ENCODE data around the gene CBX5. TPM values are rescaled to one million over a fixed set of nuclear protein-coding genes. Genes with fewer than 3 reads are reported as not detected.
"Not testable (repeated sequence)": the region's sequence is repeated elsewhere in the genome, so short reads cannot be mapped to it uniquely, and the experiment has no call there.

CBX5 gene
- total RNA-seq, 2 donors from 2014 or later = 230 to 341 TPM

- WGBS, 2 experiments (ENCODE audit: insufficient coverage in 1 of 2, insufficient read length in 1 of 2) = 86 to 100% methylated on average over 1 of the region's 1 CpG
- Mint-ChIP-seq H3K4me1 (no peaks in the 10 kb centered on the region), H3K36me3 (ENCODE audit: low read depth) (no peaks in the 10 kb centered on the region), H3K9me3 (no peaks in the 10 kb centered on the region), H3K27me3 (ENCODE audit: insufficient read depth) (no peaks in the 10 kb centered on the region), H3K27ac (peak overlapping the region; percentile 61), H3K4me3 (no peak overlapping the region)
- Histone ChIP-seq H3K9me3 (ENCODE audit: control insufficient read depth, low read length) (no peaks in the 10 kb centered on the region), H3K4me1 (ENCODE audit: control insufficient read depth, insufficient read depth, low read length) (no peaks in the 10 kb centered on the region), H3K36me3 (ENCODE audit: control insufficient read depth, insufficient read depth, low read length) (no peaks in the 10 kb centered on the region), H3K4me3 (ENCODE audit: low read length) (no peak overlapping the region), H3K27me3 (ENCODE audit: control insufficient read depth, insufficient read depth, low read length, poor library complexity, severe bottlenecking) (no peaks in the 10 kb centered on the region), H3K9ac (ENCODE audit: extremely low read depth, low read length, poor library complexity, severe bottlenecking) (no peak overlapping the region), H3K27ac (ENCODE audit: low read depth, low read length) (no peak overlapping the region)
- no peak for TF ChIP-seq CTCF (conservative IDR thresholded peaks at IDR 0.05)
- no peak for DNase-seq
Observed at GRCh38 chr12:54228471-54228870, 51.5 kb downstream of the CBX5 start.

GRCh38 chr12:54227927-54228326, 52.0 kb downstream of the CBX5 start:
- H3K4me3 ChIP-seq (ENCODE audit: low read length); H3K4me1 ChIP-seq (ENCODE audit: control insufficient read depth, insufficient read depth, low read length); H3K9ac ChIP-seq (ENCODE audit: extremely low read depth, low read length, poor library complexity, severe bottlenecking); H3K27me3 ChIP-seq (ENCODE audit: control insufficient read depth, insufficient read depth, low read length, poor library complexity, severe bottlenecking); H3K27ac Mint-ChIP-seq; H3K9me3 Mint-ChIP-seq; H3K36me3 Mint-ChIP-seq (ENCODE audit: low read depth); H3K27ac ChIP-seq (ENCODE audit: low read depth, low read length); H3K36me3 ChIP-seq (ENCODE audit: control insufficient read depth, insufficient read depth, low read length); H3K9me3 ChIP-seq (ENCODE audit: control insufficient read depth, low read length); H3K27me3 Mint-ChIP-seq (ENCODE audit: insufficient read depth); H3K4me3 Mint-ChIP-seq; DNase-seq; H3K4me1 Mint-ChIP-seq: not testable (repeated sequence)
- 83 to 94% methylated on average over 2 to 6 of the region's 6 CpGs for WGBS, 2 experiments (ENCODE audit: insufficient coverage in 1 of 2, insufficient read length in 1 of 2)

GRCh38 chr12:54227376-54227775, 52.5 kb downstream of the CBX5 start:
- Histone ChIP-seq H3K4me1 (ENCODE audit: control insufficient read depth, insufficient read depth, low read length) (no peaks in the 10 kb centered on the region), H3K9me3 (ENCODE audit: control insufficient read depth, low read length) (no peaks in the 10 kb centered on the region), H3K36me3 (ENCODE audit: control insufficient read depth, insufficient read depth, low read length) (no peaks in the 10 kb centered on the region), H3K4me3 (ENCODE audit: low read length) (no peak overlapping the region), H3K9ac (ENCODE audit: extremely low read depth, low read length, poor library complexity, severe bottlenecking) (no peak overlapping the region), H3K27ac (ENCODE audit: low read depth, low read length) (no peak overlapping the region), H3K27me3 (ENCODE audit: control insufficient read depth, insufficient read depth, low read length, poor library complexity, severe bottlenecking) (no peaks in the 10 kb centered on the region)
- no peaks in the 10 kb centered on the region for H3K36me3 Mint-ChIP-seq (ENCODE audit: low read depth)
- 83 to 90% methylated on average over 2 to 4 of the region's 4 CpGs for WGBS, 2 experiments (ENCODE audit: insufficient coverage in 1 of 2, insufficient read length in 1 of 2)
- H3K27me3 Mint-ChIP-seq (ENCODE audit: insufficient read depth) = no peaks in the 10 kb centered on the region
- no peaks in the 10 kb centered on the region for H3K4me1 Mint-ChIP-seq
- H3K27ac Mint-ChIP-seq = no peak overlapping the region
- no peak for DNase-seq
- H3K9me3 Mint-ChIP-seq = no peaks in the 10 kb centered on the region
- no peak for TF ChIP-seq CTCF (conservative IDR thresholded peaks at IDR 0.05)
- no peak overlapping the region for H3K4me3 Mint-ChIP-seq

DNA sequence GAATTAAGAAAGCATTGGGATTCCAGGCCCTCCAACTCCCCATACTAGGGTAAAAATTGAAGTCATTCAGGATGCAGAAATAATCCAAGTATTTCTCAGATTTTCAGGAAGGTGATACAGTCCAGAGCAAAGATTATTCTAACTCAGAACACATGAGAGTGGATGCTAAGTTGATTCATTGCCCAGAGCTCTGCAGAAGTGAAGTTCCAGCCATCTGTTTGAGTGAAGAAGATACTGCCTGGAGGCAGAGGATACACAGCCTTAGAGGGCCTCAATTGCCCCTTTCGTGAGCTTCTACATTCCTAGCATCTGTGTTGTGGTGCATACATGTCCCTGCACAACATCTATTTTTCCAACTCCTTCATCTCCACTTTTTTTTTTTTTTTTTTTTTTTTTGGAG, 54.3 kb downstream of the CBX5 start:
- no peak overlapping the region for H3K4me3 ChIP-seq (ENCODE audit: low read length)
- no peaks in the 10 kb centered on the region for H3K9me3 Mint-ChIP-seq

More for the DNA sequence above, 54.3 kb downstream of the CBX5 start:
- Histone ChIP-seq H3K27ac (ENCODE audit: low read depth, low read length) (no peak overlapping the region), H3K27me3 (ENCODE audit: control insufficient read depth, insufficient read depth, low read length, poor library complexity, severe bottlenecking) (no peaks in the 10 kb centered on the region), H3K36me3 (ENCODE audit: control insufficient read depth, insufficient read depth, low read length) (no peaks in the 10 kb centered on the region), H3K9ac (ENCODE audit: extremely low read depth, low read length, poor library complexity, severe bottlenecking) (no peak overlapping the region), H3K4me1 (ENCODE audit: control insufficient read depth, insufficient read depth, low read length) (no peaks in the 10 kb centered on the region), H3K9me3 (ENCODE audit: control insufficient read depth, low read length) (no peaks in the 10 kb centered on the region)
- H3K27ac Mint-ChIP-seq = no peak overlapping the region
- H3K4me1 Mint-ChIP-seq = no peaks in the 10 kb centered on the region
- no peak for DNase-seq
- no peak overlapping the region for H3K4me3 Mint-ChIP-seq
- no peak for TF ChIP-seq CTCF (conservative IDR thresholded peaks at IDR 0.05)
- no peaks in the 10 kb centered on the region for H3K36me3 Mint-ChIP-seq (ENCODE audit: low read depth)
- 94 to 100% methylated on average over 1 of the region's 1 CpG for WGBS, 2 experiments (ENCODE audit: insufficient coverage in 1 of 2, insufficient read length in 1 of 2)
- no peaks in the 10 kb centered on the region for H3K27me3 Mint-ChIP-seq (ENCODE audit: insufficient read depth)
